Skeletal muscle cell (primary cell): Measurements from ENCODE around the gene PIGM.

ENCODE experiments used
- DNase-seq: peaks from one replicate; pipeline ENCODE4 v3.0.0-alpha.2; 2010; ENCODE audit warnings: low read depth
- H3K4me3 ChIP-seq: 2 replicates; pipeline ENCODE4 v1.5.1; 2011; ENCODE audit warnings: low read depth, mild to moderate bottlenecking, control low read depth, low read length, moderate library complexity

The PIGM gene

DNA sequence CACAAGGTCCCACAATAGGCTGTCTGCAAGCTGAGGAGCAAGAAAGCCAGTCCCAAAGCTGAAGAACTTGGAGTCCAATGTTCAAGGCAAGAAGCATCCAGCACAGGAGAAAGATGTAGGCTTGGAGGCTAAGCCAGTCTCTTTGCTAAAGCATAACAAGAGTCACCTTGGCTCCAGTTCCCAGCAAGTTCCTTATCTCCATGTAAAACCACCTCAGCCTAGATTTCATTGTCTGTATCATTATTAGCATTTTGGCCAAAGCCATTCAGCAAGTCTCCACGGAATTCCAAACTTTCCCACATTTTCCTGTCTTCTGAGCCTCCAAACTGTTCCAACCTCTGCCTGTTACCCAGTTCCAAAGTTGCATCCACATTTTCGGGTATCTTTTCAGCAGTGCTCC, 36.9 kb downstream of the PIGM start:
- H3K4me3 ChIP-seq = no peak overlapping the region
- no peak for DNase-seq

DNA sequence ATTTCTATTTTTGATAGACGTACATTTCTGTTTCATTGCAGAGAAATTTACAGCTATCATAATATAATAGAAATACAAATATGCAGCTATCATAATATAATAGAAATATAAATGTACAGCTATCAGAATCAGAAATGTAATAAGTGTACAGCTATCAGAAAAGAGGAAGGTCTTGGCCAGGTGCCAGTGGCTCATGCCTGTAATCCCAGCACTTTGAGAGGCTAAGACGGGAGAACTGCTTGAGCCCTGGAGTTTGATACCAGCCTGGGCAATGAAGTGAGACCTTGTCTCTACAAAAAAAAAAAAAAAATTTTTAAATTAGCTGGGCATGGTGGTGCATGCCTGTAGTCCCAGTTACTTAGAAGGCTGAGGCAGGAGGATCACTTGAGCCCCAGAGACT, 37.9 kb downstream of the PIGM start:
- DNase-seq = no peak
- no peak overlapping the region for H3K4me3 ChIP-seq

DNA sequence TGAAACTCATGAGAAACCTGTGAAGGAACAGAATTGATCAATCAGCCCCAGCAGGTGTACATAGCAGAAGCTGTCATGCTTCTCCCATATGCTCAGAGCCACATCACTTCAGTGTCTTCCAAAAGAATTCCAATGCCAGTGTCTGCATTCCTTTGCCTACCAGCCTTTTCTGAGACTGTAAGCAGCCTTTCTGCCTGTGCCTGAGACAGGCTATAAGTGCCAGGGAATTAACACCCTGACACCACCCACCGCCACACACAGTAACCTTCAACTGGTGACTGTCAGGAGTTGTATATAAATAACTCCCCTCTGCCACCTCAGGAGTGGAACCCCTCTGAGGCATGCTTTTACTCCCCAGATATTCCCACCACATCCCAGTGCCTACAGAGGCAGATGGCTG, 39.6 kb downstream of the PIGM start:
- no peak overlapping the region for H3K4me3 ChIP-seq
- no peak for DNase-seq

DNA sequence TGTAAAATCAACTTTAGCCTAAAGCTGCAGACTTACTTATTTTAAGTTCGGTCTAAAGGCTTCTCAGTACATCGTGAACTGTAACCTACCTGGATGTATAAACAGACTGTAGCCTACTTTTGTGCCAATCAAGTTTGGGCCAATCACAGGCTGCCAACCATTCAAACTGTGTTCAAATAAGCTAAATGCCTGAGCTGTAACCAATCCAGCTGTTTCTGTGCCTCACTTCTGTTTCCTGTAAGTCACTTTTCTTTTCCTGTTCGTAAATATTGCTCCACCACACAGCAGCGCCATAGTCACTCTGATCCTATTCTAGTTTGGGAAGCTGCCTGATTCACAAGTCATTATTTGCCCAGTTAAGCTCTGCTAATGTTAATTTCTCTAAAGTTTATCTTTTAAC, 40.3 kb downstream of the PIGM start:
- no peak overlapping the region for H3K4me3 ChIP-seq
- DNase-seq = no peak

DNA sequence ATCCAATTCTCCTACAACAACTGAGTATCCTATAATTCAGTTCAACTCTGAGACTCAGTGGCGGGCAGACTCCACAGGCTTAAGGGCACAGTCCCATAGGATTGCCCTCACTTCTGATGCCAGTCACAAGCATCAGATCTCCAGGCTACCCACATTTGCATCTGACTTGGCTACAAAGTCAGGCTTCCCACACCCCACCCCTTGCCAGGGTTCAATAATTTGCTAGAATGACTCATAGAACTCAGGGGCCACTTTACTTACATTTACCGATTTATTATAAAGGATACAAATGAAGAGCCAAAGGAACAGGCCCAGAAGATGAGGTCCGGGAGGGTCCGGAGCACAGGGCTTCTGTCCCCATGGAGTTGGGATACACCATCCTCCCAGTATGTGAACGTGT, 41.8 kb downstream of the PIGM start:
- DNase-seq = no peak
- H3K4me3 ChIP-seq = no peak overlapping the region

DNA sequence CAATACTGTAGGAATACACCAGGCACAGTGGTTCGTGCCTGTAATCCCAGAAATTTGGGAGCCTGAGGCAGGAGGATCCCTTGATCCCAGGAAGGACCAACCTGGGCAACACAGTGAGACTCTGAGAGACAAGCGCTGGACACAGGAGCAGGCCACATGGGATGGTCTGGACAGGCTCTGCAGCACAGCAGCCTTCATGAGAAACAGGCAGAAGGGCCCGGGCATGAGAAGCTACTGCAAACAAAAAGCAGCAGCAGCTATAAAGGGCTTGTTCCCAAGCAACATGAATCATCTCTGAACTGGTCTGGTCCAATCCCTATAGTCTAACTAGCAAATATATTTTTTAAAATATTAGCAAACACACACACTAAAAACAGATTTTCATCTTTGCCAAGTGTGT, 42.2 kb downstream of the PIGM start:
- no peak overlapping the region for H3K4me3 ChIP-seq
- DNase-seq = no peak

DNA sequence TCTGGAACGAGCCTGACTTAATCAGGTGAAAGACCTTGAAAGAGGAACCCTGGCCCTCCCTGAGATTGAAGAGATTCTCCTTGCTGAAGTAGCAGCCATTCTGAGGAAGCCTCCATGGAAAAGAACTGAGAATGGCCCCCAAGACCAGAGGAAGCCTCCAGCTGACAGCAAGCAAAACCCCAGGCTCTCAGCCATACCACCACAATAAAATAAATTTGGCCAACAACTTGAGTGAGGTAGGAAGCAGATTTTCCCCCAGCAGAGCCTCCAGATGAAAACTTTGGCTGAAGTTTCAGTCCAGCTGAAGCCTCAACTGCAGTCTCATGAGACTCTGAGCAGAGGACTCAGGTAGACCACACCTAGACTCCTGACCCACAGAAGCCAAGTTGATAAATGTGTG, 43.8 kb downstream of the PIGM start:
- DNase-seq = no peak

DNA sequence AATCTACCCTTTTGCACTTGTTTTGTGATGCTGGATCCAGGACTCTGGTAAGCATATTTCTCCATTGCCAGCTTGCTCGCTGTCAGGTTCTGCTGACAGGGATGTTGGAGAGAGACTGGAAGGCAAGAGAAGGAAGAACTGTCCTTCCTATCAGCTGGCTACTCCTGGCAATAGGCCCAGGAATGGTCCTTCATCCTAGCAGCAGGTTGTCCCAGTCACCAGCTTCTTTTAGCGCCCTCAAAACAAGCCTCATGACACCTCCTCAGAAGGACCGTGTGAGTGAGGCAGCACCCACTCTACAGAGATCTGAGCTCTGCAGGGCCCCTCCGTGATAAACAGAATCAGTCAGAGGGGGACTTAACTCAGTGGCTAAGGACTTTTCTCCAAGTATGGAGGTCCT, 44.6 kb downstream of the PIGM start:
- no peak for DNase-seq
- H3K4me3 ChIP-seq = no peak overlapping the region

More for the DNA sequence above, 43.8 kb downstream of the PIGM start:
- H3K4me3 ChIP-seq = no peak overlapping the region

DNA sequence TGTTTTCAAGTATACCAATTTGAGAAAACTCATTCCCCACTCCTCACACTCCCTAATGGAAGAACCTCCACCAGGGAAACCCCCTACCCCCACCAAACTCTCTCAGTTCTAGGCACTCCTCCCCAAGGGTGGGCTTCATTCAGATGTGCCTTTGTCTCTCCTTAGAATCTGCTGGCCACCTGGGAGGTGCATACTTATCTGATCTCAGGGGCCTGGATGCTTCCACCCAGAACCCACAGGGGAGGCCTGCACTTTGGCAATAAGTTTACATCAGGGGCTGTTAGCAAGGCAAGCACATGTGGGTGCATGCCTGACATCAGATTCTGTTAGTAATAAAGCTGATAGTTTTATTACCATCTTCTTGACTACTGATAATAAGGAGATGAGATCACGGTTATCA, 45.3 kb downstream of the PIGM start:
- no peak for DNase-seq
- H3K4me3 ChIP-seq = no peak overlapping the region

DNA sequence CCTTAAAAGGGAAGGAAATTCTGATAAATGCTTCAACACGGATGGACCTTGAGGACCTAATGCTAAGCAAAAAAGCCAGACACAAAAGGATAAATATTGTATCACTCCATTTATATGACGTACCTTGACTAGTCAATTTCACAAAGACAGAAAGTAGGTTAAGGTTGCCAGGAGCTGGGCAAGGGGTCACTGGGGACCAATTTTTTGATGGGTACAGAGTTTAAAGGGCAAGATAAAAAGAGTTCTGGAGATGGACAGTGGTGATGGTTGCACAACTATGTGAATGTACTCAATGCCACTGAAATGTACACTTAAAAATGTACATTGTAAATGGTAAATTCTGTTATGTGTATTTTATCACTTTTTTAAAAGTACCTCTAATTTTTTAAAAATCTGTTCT, 45.7 kb downstream of the PIGM start:
- H3K4me3 ChIP-seq = no peak overlapping the region
- DNase-seq = no peak

DNA sequence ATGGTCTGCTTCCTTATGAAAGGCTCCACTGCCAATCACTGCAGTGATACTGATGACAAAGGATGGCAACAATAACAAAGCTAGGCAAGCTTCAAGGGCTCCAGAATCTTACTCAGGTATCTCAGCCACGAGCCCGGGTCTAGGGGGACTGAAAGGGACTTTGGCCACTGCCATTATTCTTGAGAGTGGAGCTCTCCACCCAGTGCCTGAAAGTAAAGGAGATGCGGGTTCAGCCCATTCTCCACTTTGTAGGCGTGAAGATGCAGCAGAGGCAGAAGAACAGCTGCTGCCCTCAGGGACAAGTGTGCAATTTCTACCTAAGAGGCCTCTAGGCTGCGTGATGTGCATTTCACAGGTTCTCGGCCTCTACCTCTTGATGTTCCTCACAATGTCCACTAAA, 46.3 kb downstream of the PIGM start:
- no peak for DNase-seq

DNA sequence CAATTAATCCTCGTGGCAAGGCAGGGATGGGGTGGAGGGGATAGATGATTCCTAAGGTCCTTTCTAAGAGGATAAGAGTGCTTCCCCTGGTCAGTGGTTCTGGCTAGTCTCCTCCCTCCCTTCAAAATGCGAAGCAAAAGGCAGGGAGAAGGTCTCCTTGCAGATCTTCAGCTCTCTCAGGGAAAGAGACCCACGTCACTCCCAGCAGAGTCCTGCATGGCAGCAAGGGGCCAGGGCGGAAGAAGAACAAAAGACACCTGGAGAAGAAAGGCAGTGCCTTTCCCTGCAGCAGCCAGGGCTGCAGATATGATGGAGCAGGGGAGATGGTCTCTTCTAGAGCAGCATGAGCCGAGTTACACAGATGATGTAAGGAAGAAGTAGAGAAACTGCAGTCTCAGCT, 48.1 kb downstream of the PIGM start:
- no peak for DNase-seq
- H3K4me3 ChIP-seq = no peak overlapping the region

More for the DNA sequence above, 46.3 kb downstream of the PIGM start:
- no peak overlapping the region for H3K4me3 ChIP-seq

DNA sequence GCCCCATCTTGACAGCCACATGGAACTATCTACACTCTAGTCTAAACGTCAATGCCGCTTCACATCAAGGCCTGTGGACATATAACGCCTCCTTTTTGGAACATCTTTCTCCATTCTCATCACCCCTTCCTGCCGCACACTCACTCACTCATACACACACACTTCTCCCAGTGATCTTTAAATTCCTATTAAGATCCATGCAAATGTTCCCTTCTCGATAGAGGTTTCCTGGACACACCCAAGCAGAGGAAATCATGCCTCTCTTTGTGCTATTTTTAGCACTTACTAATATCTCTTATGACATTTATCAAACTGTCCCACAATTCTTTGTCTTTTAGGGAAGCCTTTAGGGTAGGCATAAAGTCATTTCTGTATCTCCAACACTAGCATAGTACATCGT, 49.5 kb downstream of the PIGM start:
- DNase-seq = no peak
- H3K4me3 ChIP-seq = no peak overlapping the region

DNA sequence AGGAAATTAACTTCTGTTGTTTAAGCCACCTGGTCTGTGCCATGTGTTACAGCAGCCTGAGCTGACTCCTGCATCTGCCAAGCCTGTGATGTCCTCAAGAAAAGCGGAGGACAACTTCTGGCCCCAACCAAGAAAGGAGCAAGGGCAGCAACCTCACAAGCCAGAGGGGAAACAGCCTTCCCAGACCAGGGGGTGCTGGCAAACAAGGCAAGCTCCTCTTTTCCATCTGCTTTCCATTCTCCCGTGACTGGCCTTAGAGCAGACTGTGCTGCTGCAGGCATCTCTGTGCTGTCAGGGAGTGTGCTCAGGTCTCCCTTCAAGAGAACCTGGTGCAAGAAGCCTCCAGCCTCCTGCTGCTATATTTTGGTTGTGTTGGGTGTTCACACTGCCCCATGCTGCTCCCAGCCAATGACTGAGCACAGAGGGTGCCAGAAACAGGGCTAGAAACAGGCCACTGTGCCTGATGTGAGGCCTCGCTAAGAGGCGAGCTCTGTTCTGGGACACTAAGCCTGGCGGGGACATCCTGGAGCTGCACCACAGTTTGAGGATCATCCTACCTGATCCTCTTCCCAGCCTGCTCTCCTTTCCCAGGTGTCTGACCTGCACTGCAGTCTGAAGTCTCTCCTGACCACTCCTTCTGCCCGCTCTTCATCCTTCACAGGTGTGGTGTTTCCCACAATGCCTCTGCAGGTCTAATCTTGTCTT, 50.3 kb downstream of the PIGM start:
- no peak for DNase-seq

DNA sequence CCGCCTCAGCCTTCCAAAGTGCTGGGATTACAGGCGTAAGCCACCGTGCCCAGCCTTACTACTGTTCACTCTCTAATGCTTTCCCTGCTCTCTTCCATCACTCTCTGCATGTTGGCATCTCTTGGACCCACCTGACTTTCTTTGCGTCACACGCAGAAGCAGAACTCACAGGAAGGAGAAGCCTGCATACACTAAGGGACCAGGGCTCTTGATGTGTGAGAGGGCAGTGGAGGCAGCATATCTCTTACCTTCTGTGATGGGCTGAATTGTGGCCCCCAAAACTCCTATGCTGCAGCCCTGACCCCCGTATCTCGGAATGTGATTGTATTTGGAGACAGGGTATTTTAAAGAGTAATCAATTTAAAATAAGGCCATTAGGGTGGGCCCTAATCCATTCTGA, 51.0 kb downstream of the PIGM start:
- DNase-seq = no peak
- H3K4me3 ChIP-seq = no peak overlapping the region

More for the DNA sequence above, 50.3 kb downstream of the PIGM start:
- no peak overlapping the region for H3K4me3 ChIP-seq

DNA sequence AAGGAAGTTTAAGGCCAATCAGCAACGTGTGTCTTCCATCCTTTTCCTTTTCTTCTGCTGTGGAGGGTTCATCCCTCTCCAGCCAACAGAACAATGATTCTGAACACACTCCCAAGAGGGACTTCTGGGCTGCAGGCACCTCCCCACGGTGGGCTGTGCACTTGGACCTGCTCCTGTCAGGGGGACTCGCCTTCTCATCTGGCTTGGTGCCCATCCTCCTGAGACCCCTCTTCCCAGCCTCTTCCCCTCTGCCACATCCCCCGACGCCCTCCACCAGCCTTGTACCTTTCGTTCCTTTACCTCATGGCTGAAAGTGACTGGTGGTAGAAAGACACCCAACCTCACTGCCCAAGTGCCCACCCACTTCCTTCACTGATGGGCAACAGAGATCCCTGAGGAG, 51.7 kb downstream of the PIGM start:
- no peak for DNase-seq
- H3K4me3 ChIP-seq = no peak overlapping the region

DNA sequence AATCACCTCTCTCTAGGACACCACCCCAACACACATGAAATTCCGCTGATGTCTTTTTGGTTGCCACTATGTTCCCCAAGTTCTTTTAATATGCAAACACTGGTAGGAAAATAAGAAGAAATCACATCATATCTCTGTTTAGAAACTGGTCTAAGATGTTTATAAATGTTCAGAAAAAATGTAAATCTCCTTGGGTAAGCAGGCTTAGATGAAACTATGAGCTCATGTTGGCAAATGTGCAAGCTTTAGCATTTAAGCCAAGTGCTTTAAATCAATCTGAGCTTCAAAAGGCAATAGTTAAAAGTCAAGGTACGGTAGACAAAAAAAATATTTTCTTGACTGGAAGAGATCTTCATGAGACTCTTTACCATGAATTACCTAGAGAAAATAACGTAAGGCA, 52.5 kb downstream of the PIGM start:
- H3K4me3 ChIP-seq = no peak overlapping the region
- no peak for DNase-seq

DNA sequence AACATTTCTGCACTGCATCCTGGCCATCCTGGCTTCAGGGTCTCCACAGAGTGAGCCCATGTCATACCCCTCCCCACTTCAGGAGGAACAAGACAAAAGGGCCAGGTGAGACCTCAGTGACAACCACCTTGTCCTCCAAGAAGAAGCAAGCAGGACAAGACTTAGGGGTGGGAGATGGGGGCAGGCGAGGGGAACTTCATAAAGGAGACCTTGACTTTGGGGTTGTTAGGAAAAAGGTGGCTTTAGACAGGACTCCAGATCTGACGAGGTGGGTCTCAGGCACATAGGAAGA, 53.7 kb downstream of the PIGM start:
- no peak overlapping the region for H3K4me3 ChIP-seq
- no peak for DNase-seq

DNA sequence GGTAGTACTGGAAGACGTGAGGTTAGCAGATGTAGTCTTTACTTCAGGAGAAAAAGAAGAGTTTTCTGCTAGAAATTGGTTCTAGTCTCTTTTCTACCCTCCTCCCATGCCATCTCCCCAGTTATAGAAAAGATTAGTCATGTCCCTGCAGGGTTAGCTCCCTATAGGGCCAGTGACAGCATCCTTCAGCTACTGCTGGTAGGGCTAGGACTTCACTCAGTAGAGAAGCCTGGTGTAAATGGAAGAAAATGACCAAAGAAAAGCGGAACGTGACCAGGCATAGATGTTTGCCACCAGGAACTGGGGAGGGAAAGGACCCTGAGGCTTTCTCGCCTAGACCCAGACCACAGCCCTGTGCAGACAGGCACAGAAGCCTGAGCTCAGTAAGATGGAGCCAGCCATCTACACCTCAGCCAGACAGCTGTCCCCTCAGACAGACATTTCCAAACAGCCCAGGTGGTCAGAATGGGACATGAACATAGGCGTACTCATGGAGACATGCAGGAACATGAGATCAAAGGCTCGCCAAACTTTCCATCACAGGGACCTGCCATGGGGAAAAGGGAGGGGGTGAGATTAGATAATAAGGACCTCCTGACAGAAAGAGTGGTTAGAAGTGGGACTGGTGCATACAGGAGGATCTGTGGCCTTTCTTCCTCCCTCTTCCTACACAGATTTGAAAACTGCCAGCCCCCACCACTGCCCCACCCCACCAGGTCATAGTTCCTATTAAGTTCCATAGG, 54.3 kb downstream of the PIGM start:
- no peak for DNase-seq

More for the DNA sequence above, 54.3 kb downstream of the PIGM start:
- no peak overlapping the region for H3K4me3 ChIP-seq
